GM19099 (cell line): ENCODE measurements around the gene PDIA3.
A peak's percentile ranks its signal among the peaks of the same experiment; 100 is the strongest.

Experiments
- POLR2A ChIP-seq: IDR thresholded peaks from 3 replicates; pipeline ENCODE4 v1.6.1; 2011; ENCODE audit warnings: low read depth; ENCODE audit not compliant: insufficient read length; ENCODE audit errors: extremely low read depth

The PDIA3 gene

DNA sequence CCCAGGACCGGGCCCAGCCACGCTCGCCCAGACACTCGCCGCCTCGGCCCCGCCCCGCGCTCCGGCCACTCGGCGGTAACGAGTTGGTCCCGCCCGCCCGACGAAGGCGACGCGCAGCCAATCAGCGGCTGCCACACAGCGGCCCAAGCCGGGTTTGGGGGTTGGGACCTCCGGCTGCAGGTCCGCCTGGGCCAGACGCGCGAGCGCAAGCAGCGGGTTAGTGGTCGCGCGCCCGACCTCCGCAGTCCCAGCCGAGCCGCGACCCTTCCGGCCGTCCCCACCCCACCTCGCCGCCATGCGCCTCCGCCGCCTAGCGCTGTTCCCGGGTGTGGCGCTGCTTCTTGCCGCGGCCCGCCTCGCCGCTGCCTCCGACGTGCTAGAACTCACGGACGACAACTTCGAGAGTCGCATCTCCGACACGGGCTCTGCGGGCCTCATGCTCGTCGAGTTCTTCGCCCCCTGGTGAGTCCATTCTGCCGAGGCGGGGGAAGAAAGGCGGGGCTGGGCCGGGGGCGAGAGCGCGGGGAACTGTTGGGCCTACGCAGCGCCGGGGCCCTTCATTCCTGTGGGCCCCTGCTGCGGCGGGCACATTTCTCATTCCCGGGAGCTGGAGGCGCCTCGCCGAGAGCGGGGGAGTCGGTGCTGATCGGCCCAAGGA is at the start of gene PDIA3:
TSS of gene PDIA3 (plus strand) at position 194 of the 658 bp plus-strand sequence. CDS start at position 296, 102 bp downstream.
- peak; percentile 89 for TF ChIP-seq POLR2A

DNA sequence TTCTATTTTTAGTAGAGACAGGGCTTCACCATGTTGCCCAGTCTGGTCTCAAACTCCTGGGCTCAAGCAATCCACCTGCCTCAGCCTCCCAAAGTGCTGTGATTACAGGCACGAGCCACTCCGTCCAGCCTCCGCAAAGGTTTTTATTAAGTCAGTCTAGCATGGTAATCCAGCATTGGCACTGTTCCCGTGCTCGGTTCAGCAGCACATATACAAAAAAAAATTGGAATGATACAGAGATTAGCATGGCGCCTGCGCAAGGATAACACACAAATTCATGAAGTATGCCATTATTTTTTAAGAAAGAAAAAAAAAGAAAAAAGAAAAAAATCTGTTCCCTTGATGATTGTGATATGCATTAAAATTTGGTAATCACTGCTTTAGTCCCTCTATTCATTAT is 44.1 kb upstream of the PDIA3 start:
- no peak for TF ChIP-seq POLR2A

DNA sequence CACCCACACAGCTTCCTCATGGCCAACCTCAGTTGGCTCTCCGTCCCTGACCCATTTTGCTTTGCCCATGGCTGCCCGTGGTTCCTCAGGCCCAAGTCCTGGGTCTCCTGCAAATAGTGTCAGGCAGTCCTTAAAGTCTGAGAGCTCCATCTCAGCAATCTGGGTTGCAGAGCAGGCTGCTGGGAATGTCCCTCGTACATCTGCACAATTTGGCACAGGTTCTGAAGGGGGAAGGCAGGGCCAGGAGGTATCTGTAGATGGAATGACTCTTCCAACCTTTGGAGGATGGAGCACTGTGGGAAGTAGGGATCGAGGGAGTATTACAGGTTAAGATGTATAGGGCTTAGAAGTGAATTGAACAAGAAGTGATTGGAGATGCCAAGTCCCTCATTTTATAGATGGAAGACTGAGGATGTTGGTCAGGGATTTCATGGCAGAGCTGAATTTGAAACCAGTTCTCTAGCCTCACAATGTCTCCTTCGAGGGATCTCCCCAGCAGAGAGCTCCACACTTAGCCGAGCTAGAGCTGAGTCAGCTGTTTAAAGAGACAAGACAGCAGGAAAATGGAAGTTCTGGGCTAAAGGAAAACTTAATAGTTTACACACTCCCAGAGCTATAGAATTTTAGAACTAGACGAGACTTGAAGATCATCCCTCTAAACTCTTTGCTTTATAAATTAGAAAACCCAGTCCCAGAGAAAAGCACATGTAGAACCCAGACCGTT is 43.4 kb upstream of the PDIA3 start:
- no peak for TF ChIP-seq POLR2A

DNA sequence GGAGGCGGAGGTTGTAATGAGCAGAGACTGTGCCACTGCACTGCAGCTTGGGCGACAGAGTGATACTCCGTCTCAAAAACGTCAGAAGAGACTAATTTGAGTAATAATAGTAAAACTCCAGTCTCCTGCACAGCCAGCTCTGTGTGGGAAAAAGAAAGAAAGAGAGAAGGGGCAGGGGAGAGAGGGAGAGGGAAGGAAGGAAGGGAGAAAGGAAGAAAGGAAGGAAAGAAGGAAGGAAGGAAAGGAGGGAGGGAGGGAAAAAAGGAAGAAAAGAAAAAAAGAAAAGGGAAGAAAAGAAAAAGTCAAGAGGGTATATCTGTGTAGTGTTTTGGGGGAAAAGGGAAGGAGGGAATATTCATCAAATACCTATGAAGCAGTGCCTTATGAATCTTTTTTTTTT is 23.1 kb upstream of the PDIA3 start:
- TF ChIP-seq POLR2A = no peak

DNA sequence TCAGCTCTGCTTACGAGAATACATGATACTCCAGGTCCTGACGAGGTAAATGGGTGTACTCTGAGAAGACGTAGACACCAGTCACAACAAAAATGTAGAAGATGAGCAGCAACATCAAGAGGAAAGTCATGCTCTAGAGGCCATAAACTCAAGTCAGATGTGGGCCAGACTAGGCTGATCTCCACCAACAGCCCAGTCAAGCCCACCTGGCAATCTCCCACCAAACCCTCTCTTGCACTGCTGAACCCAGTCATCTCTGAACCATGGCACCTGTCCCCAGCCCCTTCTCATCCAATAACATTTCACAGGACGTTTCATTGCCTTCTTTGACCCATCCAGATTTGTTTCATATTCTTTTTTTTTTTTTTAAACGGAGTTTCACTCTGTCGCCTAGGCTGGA is 10.8 kb upstream of the PDIA3 start:
- TF ChIP-seq POLR2A = no peak

DNA sequence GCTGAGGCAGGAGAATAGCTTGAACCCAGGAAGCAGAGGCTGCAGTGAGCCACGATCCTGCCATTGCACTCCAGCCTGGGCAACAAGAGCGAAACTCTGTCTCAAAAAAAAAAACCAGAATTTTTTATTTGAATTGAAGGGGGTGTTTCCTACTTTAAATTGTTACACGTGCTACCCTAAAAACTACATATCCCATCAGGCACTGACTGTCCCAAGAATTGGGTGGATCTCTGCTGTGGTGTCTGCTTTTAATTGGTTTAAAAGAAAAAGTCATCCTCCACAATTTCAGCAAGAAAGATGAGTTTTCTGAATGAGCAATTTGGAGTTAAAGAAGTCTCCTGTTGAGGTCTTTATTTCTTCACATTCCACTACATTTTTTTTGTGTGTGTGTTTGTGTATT is 2.1 kb downstream of the PDIA3 start:
- TF ChIP-seq POLR2A = no peak

DNA sequence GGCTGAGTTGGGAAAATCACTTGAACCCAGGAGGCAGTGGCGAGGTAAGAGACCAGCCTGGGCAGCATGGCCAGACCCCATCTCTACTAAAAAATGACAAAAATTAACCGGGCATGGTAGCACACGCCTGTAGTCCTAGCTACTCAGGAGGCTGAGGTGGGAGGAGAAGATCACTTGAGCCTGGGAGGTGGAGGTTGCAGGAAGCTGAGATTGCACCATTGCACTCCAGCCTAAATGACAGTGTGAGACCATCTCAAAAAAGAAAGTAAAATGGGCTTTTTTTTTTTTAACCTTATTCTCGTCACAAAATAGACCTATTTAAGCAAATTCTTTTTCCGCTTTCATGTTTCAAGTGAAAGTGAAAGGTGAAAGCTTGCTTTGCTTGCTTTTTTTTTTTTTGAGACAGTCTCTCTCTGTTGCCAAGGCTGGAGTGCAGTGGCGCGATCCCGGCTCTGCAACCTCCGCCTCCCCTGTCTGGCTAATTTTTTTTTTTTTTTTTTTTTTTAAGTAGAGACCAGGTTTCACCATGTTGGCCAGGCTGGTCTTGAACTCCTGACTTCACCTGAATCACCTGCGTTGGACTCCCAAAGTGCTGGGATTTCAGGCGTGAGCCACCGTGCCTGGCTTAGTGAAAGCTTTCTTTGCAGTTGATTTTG is 3.6 kb downstream of the PDIA3 start:
- TF ChIP-seq POLR2A = no peak

DNA sequence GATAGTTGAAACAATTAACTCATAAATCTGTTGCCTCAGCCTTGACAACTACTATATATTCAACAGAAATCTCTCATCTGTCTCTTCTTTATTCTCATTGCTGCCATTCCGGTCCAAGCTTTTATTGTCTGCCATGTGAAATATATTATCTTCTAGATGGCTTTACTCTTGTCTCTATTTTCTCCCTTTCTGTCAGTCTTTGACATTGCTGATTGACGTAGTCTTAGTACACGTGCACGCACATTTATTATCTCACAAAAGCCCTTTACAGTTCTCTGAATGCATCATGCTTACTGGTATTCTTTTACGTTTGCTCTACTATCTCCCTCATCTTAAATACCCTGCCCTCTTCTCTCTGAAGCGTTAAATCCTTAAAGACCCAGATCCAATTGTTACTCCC is 5.6 kb downstream of the PDIA3 start:
- TF ChIP-seq POLR2A = no peak

DNA sequence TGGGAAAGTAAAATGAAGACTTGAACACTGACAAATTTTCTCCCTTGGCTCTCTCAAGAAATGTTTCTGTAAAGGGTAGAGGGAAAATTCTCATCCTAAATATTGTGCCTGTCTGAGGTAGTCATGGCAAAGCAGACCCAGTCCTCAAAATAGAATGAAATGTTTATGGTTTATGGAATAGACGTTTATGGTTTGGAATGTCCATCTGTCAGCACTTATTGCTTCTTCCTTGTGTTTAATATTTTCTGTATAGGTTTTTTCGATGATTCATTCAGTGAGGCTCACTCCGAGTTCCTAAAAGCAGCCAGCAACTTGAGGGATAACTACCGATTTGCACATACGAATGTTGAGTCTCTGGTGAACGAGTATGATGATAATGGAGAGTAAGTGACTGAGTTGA is 16.6 kb downstream of the PDIA3 start:
- TF ChIP-seq POLR2A = no peak

DNA sequence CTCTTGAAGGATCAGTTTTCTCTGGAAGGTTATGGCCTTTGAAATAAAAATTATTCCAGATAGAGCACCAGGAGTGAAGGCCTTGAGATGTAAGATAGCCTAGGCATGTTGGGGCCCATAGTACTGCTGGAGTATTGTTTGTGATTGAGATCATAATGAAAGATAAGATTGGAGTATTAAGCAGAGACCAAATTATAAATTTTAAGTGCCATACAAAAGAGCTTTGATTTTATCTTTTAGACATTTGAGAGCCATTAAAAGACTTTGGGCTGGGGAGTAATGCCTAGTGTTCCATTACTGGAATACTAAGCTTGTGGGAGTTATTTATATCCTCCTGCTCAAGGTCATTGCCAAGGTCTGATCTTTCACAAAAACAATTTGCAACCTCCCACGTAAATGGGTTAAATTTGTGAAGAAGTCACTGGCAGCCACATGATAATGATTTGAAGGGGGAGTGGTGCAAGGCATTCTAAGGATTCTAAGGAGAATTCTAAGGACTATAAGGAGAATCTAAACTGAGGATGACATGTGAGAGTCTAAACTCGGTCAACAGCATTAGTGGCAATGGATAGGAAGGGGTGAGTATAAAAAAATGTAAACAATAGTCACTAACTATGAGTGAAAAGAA is 17.7 kb downstream of the PDIA3 start:
- TF ChIP-seq POLR2A = no peak

DNA sequence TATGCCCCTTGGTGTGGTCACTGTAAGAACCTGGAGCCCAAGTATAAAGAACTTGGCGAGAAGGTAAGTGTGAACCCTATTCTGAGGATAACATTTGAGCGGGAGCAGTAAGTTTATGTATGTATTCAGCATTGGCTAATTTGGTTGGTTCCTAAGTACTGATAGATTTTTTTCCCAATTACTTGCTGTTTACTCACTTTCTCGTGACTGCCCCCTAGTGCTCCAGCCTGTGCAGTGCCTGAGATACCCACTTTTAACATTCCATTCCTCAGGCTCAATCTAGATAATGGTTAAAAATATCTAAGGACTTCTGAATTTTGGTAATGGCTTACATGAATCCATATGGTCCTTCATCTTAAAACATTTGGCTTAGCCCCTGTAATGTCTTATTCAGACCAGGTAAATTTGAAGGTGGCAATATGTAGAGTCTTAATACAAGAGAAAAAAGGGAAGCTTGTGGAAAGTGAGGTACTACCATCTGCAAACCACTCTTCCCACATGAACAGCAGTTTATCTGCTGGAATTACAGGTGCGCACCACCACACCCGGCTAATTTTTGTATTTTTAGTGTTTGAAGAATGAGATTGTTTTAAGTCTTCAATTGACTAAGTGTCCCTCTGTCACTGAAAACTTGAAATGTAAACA is 23.5 kb downstream of the PDIA3 start:
- TF ChIP-seq POLR2A = no peak

DNA sequence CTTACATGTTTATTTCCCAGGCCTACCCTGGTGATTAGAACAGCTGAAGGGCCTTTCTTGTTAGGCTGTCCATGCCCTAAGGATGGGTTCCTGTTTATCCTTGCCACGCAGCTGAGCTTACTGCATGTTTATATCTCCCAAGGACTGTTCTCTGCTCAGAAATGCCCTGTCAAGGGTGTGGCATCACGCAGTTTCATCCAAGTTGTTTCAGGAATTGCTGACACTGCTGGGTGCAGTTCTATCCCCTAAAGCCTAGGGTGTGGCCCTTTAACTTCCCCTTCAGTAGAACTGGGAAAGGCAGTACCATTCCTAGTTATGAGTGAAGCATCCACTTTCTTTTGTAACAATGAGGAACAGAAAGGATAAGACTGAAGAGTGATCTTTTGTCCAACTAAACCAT is 25.6 kb downstream of the PDIA3 start:
- TF ChIP-seq POLR2A = no peak

DNA sequence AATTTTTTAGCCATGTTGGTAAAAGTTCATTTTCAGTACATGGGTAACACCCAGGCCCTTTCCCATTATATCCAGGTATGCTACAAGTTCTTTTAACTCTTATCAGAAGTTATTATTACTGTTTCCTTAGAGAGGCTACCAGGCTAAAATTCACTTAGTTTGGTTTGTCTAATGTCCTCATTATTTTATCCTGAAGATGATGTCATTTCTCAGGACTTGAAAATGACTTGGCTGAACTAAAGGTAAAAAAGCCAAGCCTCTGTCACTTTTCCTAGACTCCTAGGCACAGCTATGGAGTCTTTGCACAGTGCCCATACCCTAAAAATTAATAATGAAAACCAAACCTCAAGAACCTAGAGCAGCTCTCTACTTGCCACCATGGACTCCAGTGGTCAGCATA is 26.4 kb downstream of the PDIA3 start:
- no peak for TF ChIP-seq POLR2A

DNA sequence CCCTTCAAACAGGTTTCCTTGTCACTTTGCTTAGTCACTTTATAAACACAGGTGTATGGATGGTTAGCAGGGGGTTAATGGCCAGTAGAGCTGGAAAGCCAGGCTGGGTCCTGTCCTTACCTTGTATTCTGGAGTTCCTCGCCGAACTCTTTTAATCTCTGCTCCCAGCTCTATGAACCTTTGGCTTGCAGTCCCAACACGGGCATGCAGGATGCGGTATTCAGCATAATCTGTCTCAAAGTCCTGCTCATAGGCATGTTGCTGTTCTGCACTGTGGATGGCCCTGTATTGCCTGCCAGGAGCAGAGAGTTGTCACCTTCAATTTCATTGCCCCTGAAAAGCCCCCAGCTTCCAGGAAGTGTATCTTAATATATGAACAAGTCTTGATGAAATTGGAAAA is 27.8 kb downstream of the PDIA3 start:
- peak; percentile 25 for TF ChIP-seq POLR2A

DNA sequence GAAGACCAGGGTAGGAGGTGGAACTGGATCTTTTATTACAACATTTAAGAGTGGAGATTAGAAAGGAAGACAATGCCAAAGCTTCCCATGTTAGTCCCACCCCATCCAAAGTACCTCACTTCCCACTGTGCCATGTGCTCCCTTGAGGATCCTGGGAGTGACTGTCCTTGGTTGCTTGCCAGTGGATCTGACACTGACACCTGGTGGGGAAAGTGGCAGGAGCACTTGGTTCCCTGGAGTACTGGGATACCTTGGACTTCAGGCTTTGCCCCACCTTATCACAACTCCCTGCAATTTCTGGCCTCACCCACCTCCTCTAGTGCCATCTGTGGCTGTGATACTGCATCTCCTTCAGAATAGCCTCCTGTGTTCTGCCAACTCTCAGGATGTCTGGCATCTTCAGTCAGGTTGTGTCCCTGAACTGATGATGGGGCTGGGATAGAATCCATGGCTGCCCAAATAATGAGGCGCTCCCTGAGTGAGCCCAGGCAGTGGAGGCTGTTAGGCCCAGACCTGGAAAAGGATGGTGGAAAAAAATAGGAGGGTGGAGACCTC is 29.2 kb downstream of the PDIA3 start:
- TF ChIP-seq POLR2A = no peak
